HG02870 (cell line): Measurements from ENCODE around the gene CHTF18.
"Not testable (repeated sequence)": the region's sequence is repeated elsewhere in the genome, so short reads cannot be mapped to it uniquely, and the experiment has no call there.

Source experiments
- ATAC-seq: cut with Tn5 transposase; IDR thresholded peaks from one replicate; pipeline ENCODE4 v1.9.1; 2021; ENCODE audit warnings: mild to moderate bottlenecking, moderate library complexity; ENCODE audit not compliant: unreplicated experiment

The CHTF18 gene

GRCh38 chr16:824194-824593 lies 35.8 kb downstream of the CHTF18 start:
- ATAC-seq: no peak

GRCh38 chr16:824601-825000 lies 36.2 kb downstream of the CHTF18 start:
- ATAC-seq: no peak

GRCh38 chr16:825341-826061 lies 37.1 kb downstream of the CHTF18 start:
- no peak for ATAC-seq

GRCh38 chr16:827513-827912 lies 39.1 kb downstream of the CHTF18 start:
- no peak for ATAC-seq

GRCh38 chr16:828891-829290 lies 40.5 kb downstream of the CHTF18 start:
- ATAC-seq: no peak

GRCh38 chr16:830107-830870 lies 41.9 kb downstream of the CHTF18 start:
- ATAC-seq: no peak

GRCh38 chr16:830871-831570 lies 42.6 kb downstream of the CHTF18 start:
- no peak for ATAC-seq

GRCh38 chr16:831571-832413 lies 43.4 kb downstream of the CHTF18 start:
- no peak for ATAC-seq

GRCh38 chr16:832652-833336 lies 44.4 kb downstream of the CHTF18 start:
- no peak for ATAC-seq

- no peak for ATAC-seq
Observed at GRCh38 chr16:833411-833810, 45.0 kb downstream of the CHTF18 start.

- ATAC-seq: no peak
Observed at GRCh38 chr16:835373-835772, 47.0 kb downstream of the CHTF18 start.

- no peak for ATAC-seq
Observed at GRCh38 chr16:836221-836620, 47.8 kb downstream of the CHTF18 start.

- ATAC-seq: not testable (repeated sequence)
Observed at GRCh38 chr16:836822-837221, 48.4 kb downstream of the CHTF18 start.

GRCh38 chr16:838741-839140 lies 50.3 kb downstream of the CHTF18 start:
- no peak for ATAC-seq

GRCh38 chr16:839643-840408 lies 51.4 kb downstream of the CHTF18 start:
- ATAC-seq: no peak

GRCh38 chr16:840561-841454 lies 52.4 kb downstream of the CHTF18 start:
- no peak for ATAC-seq

- ATAC-seq: no peak
Observed at GRCh38 chr16:841455-842060, 53.1 kb downstream of the CHTF18 start.

- ATAC-seq: no peak
Observed at GRCh38 chr16:842061-842476, 53.6 kb downstream of the CHTF18 start.
